Transverse colon (tissue), 4 donors: ENCODE measurements around the gene GPC5. TPM values are rescaled to one million over a fixed set of nuclear protein-coding genes. Genes with fewer than 3 reads are reported as not detected.
"Not testable (repeated sequence)": the region's sequence is repeated elsewhere in the genome, so short reads cannot be mapped to it uniquely, and the experiment has no call there.

Experiments used
- DNase-seq: peaks from one replicate; pipeline ENCODE4 v3.0.0-alpha.2; 2019
- H3K27ac ChIP-seq, 4 donors: fragments of 200-600 bp; sonication (generic); 2 replicates each; pipeline ENCODE4 v1.5.1; 2016 to 2018; ENCODE audit warnings: inconsistent platforms in 4 of 4
- H3K27me3 ChIP-seq: fragments of 200-600 bp; sonication (generic); 2 replicates; pipeline ENCODE4 v1.5.1; 2017; ENCODE audit warnings: inconsistent platforms
- H3K36me3 ChIP-seq, 4 donors: fragments of 200-600 bp; sonication (generic); 2 replicates each; pipeline ENCODE4 v1.5.1; 2017 to 2019; ENCODE audit warnings: inconsistent platforms in 4 of 4
- H3K4me1 ChIP-seq, 4 donors: fragments of 200-600 bp; sonication (generic); 2 replicates each; pipeline ENCODE4 v1.5.1; 2017 to 2020; ENCODE audit warnings: inconsistent platforms in 4 of 4
- H3K4me3 ChIP-seq, 4 donors: fragments of 200-600 bp; sonication (generic); 1 replicate in 1 of 4; 2 replicates in 3 of 4; pipeline versions ENCODE4 v1.5.1 to v1.6.1; 2017 to 2019; ENCODE audit warnings: inconsistent platforms in 4 of 4
- H3K9me3 ChIP-seq, 2 donors: fragments of 200-600 bp; sonication (generic); 2 replicates each; pipeline ENCODE4 v1.5.1; 2017 to 2019; ENCODE audit warnings: inconsistent platforms in 2 of 2
- EP300 ChIP-seq: sonication (generic); formaldehyde crosslinking; IDR thresholded peaks from one replicate; pipeline ENCODE4 v1.6.1; 2017; ENCODE audit warnings: antibody characterized with exemption, low read depth
- POLR2A ChIP-seq: fragments of 450-650 bp; IDR thresholded peaks from one replicate; pipeline ENCODE4 v1.6.1; 2016; ENCODE audit warnings: antibody characterized with exemption, mild to moderate bottlenecking, moderate library complexity
- POLR2AphosphoS5 ChIP-seq, 3 donors: sonication (generic); formaldehyde crosslinking; IDR thresholded peaks; one replicate each; pipeline ENCODE4 v1.6.1; 2016; ENCODE audit warnings: antibody characterized with exemption in 3 of 3
- WGBS, 2 donors: methylation state at CpG; one replicate each; pipeline ENCODE4 v1.1.5; 2018; ENCODE audit warnings: low coverage in 1 of 2; 5-methylcytosine and 5-hydroxymethylcytosine counted together
- in situ Hi-C, 4 donors: fragments of 200-750 bp; cut with MboI; loops; one replicate each; pipeline versions ENCODE4 v1.15.0 to v1.15.1; 2017; ENCODE audit warnings: low sequenced_read_pairs in 3 of 4, low pct_ligation_motif_present in 1 of 4, low pct_unique_long_range_greater_than_20kb in 1 of 4
- intact Hi-C: fragments of 100-400 bp; cut with DNase I; formaldehyde crosslinking; loops from one replicate; pipeline ENCODE4 v1.15.1; 2023; ENCODE audit warnings: low total_unique reads
- total RNA-seq, 4 donors: library from RNA; depleted of rRNA; stranded (reverse); fragments of >200 nt; gene quantifications; one replicate each; pipeline ENCODE4 v1.1.0, GENCODE V29; 2016
- TF ChIP-seq, protein P1 (sequence below), 5 experiments: fragments of 200-600 bp in 3 of 5; fragments of 450-650 bp in 2 of 5; sonication (generic) in 3 of 5; IDR thresholded peaks; 1 replicate in 2 of 5; 2 replicates in 3 of 5; pipeline ENCODE4 v1.5.1; 2016 to 2017; ENCODE audit warnings: antibody characterized with exemption in 5 of 5, inconsistent platforms in 3 of 5, mild to moderate bottlenecking in 2 of 5, moderate library complexity in 1 of 5

The GPC5 gene
- total RNA-seq, 4 donors from 2014 or later = 0.48 to 1.4 TPM; not detected in 2

- Histone ChIP-seq H3K27ac (no peak overlapping the region), H3K36me3 (no peaks in the 10 kb centered on the region), H3K9me3 (no peaks in the 10 kb centered on the region), H3K4me3 (no peak overlapping the region), H3K4me1 (no peaks in the 10 kb centered on the region), H3K27me3 (no peaks in the 10 kb centered on the region)
- intact Hi-C loops = no loop called here
- TF ChIP-seq, protein P1, sequence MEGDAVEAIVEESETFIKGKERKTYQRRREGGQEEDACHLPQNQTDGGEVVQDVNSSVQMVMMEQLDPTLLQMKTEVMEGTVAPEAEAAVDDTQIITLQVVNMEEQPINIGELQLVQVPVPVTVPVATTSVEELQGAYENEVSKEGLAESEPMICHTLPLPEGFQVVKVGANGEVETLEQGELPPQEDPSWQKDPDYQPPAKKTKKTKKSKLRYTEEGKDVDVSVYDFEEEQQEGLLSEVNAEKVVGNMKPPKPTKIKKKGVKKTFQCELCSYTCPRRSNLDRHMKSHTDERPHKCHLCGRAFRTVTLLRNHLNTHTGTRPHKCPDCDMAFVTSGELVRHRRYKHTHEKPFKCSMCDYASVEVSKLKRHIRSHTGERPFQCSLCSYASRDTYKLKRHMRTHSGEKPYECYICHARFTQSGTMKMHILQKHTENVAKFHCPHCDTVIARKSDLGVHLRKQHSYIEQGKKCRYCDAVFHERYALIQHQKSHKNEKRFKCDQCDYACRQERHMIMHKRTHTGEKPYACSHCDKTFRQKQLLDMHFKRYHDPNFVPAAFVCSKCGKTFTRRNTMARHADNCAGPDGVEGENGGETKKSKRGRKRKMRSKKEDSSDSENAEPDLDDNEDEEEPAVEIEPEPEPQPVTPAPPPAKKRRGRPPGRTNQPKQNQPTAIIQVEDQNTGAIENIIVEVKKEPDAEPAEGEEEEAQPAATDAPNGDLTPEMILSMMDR (IDR thresholded peaks at IDR 0.05) = no peak
- TF ChIP-seq POLR2AphosphoS5 (IDR thresholded peaks at IDR 0.05) (no peak), EP300 (no peak)
- in situ Hi-C loops = no loop called here
- DNase-seq = no peak
- WGBS, 2 donors = 33 to 44% methylated on average over 2 of the region's 2 CpGs
Measured at GRCh38 chr13:91776611-91777193, 378.3 kb downstream of the GPC5 start.

GRCh38 chr13:91778123-91778522 lies 379.7 kb downstream of the GPC5 start:
- Histone ChIP-seq H3K27ac (no peak overlapping the region), H3K36me3 (no peaks in the 10 kb centered on the region), H3K4me3 (no peak overlapping the region), H3K4me1 (no peaks in the 10 kb centered on the region), H3K9me3 (no peaks in the 10 kb centered on the region), H3K27me3 (no peaks in the 10 kb centered on the region)
- no peak for DNase-seq
- in situ Hi-C loops (no loop called here), intact Hi-C loops (no loop called here)
- no peak for TF ChIP-seq POLR2A
- TF ChIP-seq, protein P1 (IDR thresholded peaks at IDR 0.05) = no peak
- TF ChIP-seq POLR2AphosphoS5 (IDR thresholded peaks at IDR 0.05) = no peak
- no peak for TF ChIP-seq EP300
- 78 to 93% methylated on average over 4 of the region's 4 CpGs for WGBS, 2 donors

- WGBS, 2 donors = 55 to 79% methylated on average over 6 to 7 of the region's 7 CpGs
- H3K4me1 ChIP-seq, H3K27me3 ChIP-seq, H3K9me3 ChIP-seq, DNase-seq, H3K36me3 ChIP-seq, in situ Hi-C loops, H3K4me3 ChIP-seq, intact Hi-C loops, H3K27ac ChIP-seq: not testable (repeated sequence)
Measured at GRCh38 chr13:91781982-91782691, 383.7 kb downstream of the GPC5 start.

DNA sequence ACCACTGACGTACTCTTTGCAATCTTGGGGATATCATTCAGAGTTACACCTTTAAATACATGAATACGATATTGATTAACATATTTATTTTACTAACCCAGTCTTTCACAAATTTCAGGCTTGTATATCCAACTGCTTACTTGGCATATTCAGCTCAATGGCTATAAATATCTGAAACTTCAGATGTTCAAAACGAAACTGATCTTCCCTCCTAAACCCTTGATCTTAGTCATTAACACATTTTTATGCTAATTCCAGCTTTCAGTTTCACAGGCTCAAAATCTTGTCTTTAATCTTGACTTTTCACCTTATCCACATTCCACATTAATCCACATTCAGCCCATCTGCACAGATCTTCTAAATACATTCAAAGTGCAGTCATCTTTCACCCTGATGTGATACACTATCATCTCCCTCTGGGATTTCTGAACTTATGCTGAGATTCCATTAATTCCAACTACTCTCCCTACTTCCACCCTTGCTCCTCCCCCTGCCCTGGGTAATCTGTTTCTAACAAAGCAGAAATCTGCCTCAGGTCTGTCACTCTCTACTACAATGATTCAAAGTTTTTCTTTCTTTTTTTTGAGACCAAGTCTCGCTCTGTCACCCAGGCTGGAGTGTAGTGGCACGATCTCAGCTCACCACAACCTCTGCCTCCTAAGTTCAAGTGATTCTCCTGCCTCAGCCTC lies 387.2 kb downstream of the GPC5 start:
- no peaks in the 10 kb centered on the region for H3K9me3 ChIP-seq
- intact Hi-C loops = no loop called here
- no peak overlapping the region for H3K4me3 ChIP-seq
- H3K27ac ChIP-seq = no peak overlapping the region
- TF ChIP-seq EP300 (no peak), POLR2AphosphoS5 (IDR thresholded peaks at IDR 0.05) (no peak), POLR2A (no peak)
- TF ChIP-seq, protein P1 (IDR thresholded peaks at IDR 0.05) = no peak
- no peaks in the 10 kb centered on the region for H3K36me3 ChIP-seq
- 71 to 82% methylated on average over 5 of the region's 5 CpGs for WGBS, 2 donors
- no peaks in the 10 kb centered on the region for H3K27me3 ChIP-seq
- in situ Hi-C loops = no loop called here
- H3K4me1 ChIP-seq = no peaks in the 10 kb centered on the region
- no peak for DNase-seq
